HL-60 (cell line): ENCODE results near the gene PGAP6.

Source experiments
- DNase-seq, 2 experiments: peaks; one replicate each; pipeline ENCODE4 v3.0.0-alpha.2; 2010 to 2020; ENCODE audit warnings: low read depth in 1 of 2, low spot score in 1 of 2
- H3K27ac ChIP-seq: fragments of 250-450 bp; sonication (Bioruptor Pico); replicated peaks from 2 replicates; pipeline ENCODE4 v1.5.1; 2020; ENCODE audit warnings: mild to moderate bottlenecking, moderate library complexity
- H3K27me3 ChIP-seq: fragments of 250-450 bp; sonication (Bioruptor Pico); 2 replicates; pipeline ENCODE4 v1.5.1; 2021; ENCODE audit warnings: mild to moderate bottlenecking, moderate library complexity; ENCODE audit not compliant: insufficient read depth, poor library complexity, severe bottlenecking
- H3K4me3 ChIP-seq: replicated peaks from 2 replicates; pipeline ENCODE4 v1.5.1; 2011; ENCODE audit warnings: mild to moderate bottlenecking, control low read depth, low read length; ENCODE audit not compliant: insufficient read depth
- GABPA ChIP-seq: IDR thresholded peaks from 2 replicates; pipeline ENCODE4 v1.6.1; 2012; ENCODE audit warnings: low read depth
- POLR2AphosphoS5 ChIP-seq: IDR thresholded peaks from 2 replicates; pipeline ENCODE4 v1.6.1; 2012; ENCODE audit warnings: low read depth
- REST ChIP-seq: IDR thresholded peaks from 2 replicates; pipeline ENCODE4 v1.6.1; 2012; ENCODE audit warnings: low read depth; ENCODE audit not compliant: insufficient replicate concordance
- SPI1 ChIP-seq: IDR thresholded peaks from 2 replicates; pipeline ENCODE4 v1.6.1; 2012; ENCODE audit warnings: low read depth, mild to moderate bottlenecking, borderline replicate concordance
- TF ChIP-seq, protein P1 (sequence below): IDR thresholded peaks from one replicate; pipeline ENCODE4 v1.5.1; 2011; ENCODE audit warnings: low read length, control low read depth, inconsistent platforms; ENCODE audit not compliant: insufficient read depth

The PGAP6 gene

DNA sequence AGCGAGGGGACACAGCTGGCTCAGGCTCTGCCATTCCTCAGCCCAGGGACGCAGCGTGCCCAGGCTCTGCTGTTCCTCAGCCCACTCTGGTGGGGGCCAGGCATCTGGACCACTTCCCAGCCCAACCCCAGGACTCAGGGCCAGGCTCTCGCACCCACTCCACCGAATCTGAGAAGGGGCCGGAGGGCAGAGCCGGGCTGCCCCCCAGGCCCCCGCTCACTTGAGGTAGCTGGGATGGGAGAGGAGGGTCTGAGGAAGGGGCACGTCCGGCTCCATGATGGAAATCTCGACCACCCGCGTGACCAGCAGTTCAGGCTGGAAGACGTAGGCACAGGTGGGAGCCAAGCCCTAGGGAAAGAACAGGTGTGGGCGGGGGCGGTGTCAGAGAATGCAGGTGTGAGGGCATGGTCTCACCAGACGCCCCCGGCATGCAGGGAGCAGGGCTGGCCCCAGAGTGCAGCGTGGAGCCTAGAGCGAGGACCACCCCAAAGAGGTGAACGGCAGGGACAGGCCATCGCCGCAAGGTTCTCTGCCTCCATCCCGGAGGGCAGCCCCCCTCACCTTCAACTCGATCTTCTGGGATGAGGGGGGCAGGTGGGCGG lies 4.9 kb downstream of the PGAP6 start:
- Histone ChIP-seq H3K27ac (no peak overlapping the region), H3K4me3 (no peak overlapping the region), H3K27me3 (no peaks in the 10 kb centered on the region)
- no peak for DNase-seq
- TF ChIP-seq, protein P1, sequence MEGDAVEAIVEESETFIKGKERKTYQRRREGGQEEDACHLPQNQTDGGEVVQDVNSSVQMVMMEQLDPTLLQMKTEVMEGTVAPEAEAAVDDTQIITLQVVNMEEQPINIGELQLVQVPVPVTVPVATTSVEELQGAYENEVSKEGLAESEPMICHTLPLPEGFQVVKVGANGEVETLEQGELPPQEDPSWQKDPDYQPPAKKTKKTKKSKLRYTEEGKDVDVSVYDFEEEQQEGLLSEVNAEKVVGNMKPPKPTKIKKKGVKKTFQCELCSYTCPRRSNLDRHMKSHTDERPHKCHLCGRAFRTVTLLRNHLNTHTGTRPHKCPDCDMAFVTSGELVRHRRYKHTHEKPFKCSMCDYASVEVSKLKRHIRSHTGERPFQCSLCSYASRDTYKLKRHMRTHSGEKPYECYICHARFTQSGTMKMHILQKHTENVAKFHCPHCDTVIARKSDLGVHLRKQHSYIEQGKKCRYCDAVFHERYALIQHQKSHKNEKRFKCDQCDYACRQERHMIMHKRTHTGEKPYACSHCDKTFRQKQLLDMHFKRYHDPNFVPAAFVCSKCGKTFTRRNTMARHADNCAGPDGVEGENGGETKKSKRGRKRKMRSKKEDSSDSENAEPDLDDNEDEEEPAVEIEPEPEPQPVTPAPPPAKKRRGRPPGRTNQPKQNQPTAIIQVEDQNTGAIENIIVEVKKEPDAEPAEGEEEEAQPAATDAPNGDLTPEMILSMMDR: no peak
- no peak for TF ChIP-seq REST
- TF ChIP-seq GABPA: no peak
- no peak for TF ChIP-seq POLR2AphosphoS5
- no peak for TF ChIP-seq SPI1

DNA sequence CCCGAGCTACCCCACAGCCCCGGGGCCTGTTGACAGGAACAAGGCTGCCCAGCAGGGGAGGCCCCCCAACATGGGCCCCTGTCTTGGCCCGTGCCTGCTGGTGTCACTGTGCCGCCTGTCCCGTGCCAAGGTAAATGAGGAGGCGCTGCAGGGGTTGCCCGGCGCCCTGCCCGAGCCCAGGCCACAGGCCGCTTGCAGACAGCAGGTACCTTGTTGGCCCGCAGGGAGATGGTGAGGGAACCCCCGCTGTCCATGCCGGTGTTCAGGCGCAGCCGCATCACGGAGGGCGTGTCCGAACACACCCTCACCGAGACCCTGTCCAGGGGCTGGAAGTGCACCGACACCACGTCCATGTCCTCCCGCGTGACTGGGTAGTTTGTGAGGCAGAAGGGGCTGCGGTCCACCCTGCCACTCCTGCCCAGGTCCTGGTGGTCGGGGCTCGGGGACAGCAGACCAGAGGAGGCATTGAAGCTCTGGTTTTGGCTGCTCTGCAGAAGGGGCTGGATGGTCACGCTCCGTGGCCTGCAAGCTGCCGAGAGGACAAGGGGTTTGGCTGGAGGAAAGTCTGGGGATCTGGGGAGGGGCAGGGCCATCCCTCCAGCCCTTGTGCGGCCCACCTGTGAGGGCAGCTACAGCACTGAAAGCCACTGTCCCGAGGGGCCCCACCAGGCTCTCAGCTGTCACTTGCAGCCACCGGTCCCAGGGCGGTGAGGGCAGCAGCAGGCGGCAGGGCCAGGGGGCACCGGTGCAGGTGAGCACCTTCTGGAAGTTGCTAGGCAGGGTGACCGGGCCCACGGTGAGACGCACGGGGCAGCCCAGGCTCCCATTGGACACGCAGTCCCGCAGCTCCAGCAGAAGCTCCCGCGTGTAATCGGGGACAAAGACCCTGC lies 5.6 kb downstream of the PGAP6 start:
- Histone ChIP-seq H3K27me3 (no peaks in the 10 kb centered on the region), H3K4me3 (no peak overlapping the region), H3K27ac (no peak overlapping the region)
- no peak for DNase-seq
- TF ChIP-seq REST (no peak), POLR2AphosphoS5 (no peak), GABPA (no peak), SPI1 (no peak)
- TF ChIP-seq, protein P1: no peak

GRCh38 chr16:375212-375611 lies 6.6 kb downstream of the PGAP6 start:
- TF ChIP-seq GABPA: no peak
- TF ChIP-seq, protein P1: no peak
- TF ChIP-seq SPI1: no peak
- no peak for TF ChIP-seq REST
- TF ChIP-seq POLR2AphosphoS5: no peak
- Histone ChIP-seq H3K27ac (no peak overlapping the region), H3K4me3 (no peak overlapping the region), H3K27me3 (no peaks in the 10 kb centered on the region)
- no peak for DNase-seq
